ENCODE data around the gene CANT1. TPM values are rescaled to one million over a fixed set of nuclear protein-coding genes. Genes with fewer than 3 reads are reported as not detected.

The CANT1 gene
- total and polyA plus RNA-seq, 9 of the 15 experiments (the other 6 are each of a cell fraction or from before 2014, with no cell fraction given), result 2.7 to 66.4 (median 22.5) TPM

- no peaks in the 10 kb centered on the region for H3K9me1 ChIP-seq (ENCODE audit: control insufficient read depth, insufficient read depth, low read length)
- H3K4me1 ChIP-seq (replicated peaks in 1 of 2; ENCODE audit: control insufficient read depth in 2 of 2, insufficient read depth in 2 of 2, low read length in 2 of 2), result peaks cover 0 to 13% of the 10 kb centered on the region in 2 experiments; a peak in 2 of 5 replicates
- CTCF ChIA-PET (ENCODE audit: low intra/inter-chr PET ratio), result interaction anchor here (0.6 to 1.3 kb wide), 3 partner anchors 18 to 58 kb away, joined by 3 to 4 read pairs (median 4); no protein-coding TSS in a partner anchor
- H3K4me3 ChIP-seq, result no peak overlapping the region
- intact Hi-C loops (cut with micrococcal nuclease) (loop anchor here (2.0 kb wide), 2 partner anchors 25 to 57 kb away; no protein-coding TSS in a partner anchor), in situ Hi-C loops (cut with MboI) (no loop called here)
- peaks cover 15% of the 10 kb centered on the region; the same call in 1 of the 2 replicates for H4K20me1 ChIP-seq (replicated peaks; ENCODE audit: control insufficient read depth, insufficient read depth, low read length)
- no peaks in the 10 kb centered on the region for H3K79me2 ChIP-seq (ENCODE audit: control insufficient read depth, insufficient read depth, low read length)
- no peak for FAIRE-seq
- no peaks in the 10 kb centered on the region for H3K36me3 ChIP-seq (ENCODE audit: control insufficient read depth, insufficient read depth, low read length)
- no peak for ATAC-seq
- H3K9me3 ChIP-seq (replicated peaks; ENCODE audit: control insufficient read depth, insufficient read depth, low read depth, low read length), result no peaks in the 10 kb centered on the region; the same call in 1 of the 2 replicates
- H3K4me2 ChIP-seq (ENCODE audit: insufficient read depth, low read length), result no peak overlapping the region
- H2AFZ ChIP-seq (ENCODE audit: low read depth, low read length), result no peak overlapping the region
- no TSS peak for BruUV-seq (replicated peaks)
- POLR2A ChIA-PET, result no interaction called here
- peaks cover 34 to 82% of the 10 kb centered on the region in 2 experiments for H3K27me3 ChIP-seq (ENCODE audit: control insufficient read depth in 2 of 2, insufficient read depth in 2 of 2, low read length in 2 of 2)
- WGBS (ENCODE audit: insufficient coverage, low coverage, missing lambda C conversion rate), result 2% methylated on average over 10 of the region's 10 CpGs
- no peak overlapping the region; the same call in 2 of the 3 replicates for H3K27ac ChIP-seq (ENCODE audit: extremely low read depth, low read depth, low read length)
- DNase-seq (ENCODE audit: extremely low read depth in 1 of 4, low spot score in 3 of 4), result no peak
- H3K9ac ChIP-seq (ENCODE audit: insufficient read depth in 1 of 2, low read depth in 2 of 2, low read length in 2 of 2), result no peak overlapping the region
- TF ChIP-seq TSC22D4 (tag; IDR thresholded peaks at IDR 0.05) (0 out of 2 replicates have a peak, but pooled peaks have one; percentile 25), GABPB2 (CRISPR knock-in tag; conservative IDR thresholded peaks at IDR 0.05) (no peak), SOX6 (IDR thresholded peaks at IDR 0.05) (no peak), KAT7 (CRISPR knock-in tag; IDR thresholded peaks at IDR 0.05; ENCODE audit: borderline replicate concordance) (no peak)
Measured at GRCh38 chr17:79043191-79043930, 33.8 kb upstream of the CANT1 start.
